MM.1S (cell line): Measurements from ENCODE around the gene COL21A1.

ENCODE experiments used
- DNase-seq: peaks from one replicate; pipeline ENCODE4 v3.0.0-alpha.2; 2015
- H2AFZ ChIP-seq: fragments of 300-600 bp; sonication (generic); 2 replicates; pipeline ENCODE4 v1.6.0; 2016; ENCODE audit warnings: antibody characterized with exemption, low read length
- H3F3A ChIP-seq: fragments of 300-600 bp; sonication (generic); 2 replicates; pipeline ENCODE4 v1.6.1; 2016; ENCODE audit warnings: mild to moderate bottlenecking, antibody characterized with exemption, low read length, moderate library complexity, mixed read lengths; ENCODE audit not compliant: insufficient read depth
- H3K27ac ChIP-seq: fragments of 300-600 bp; sonication (generic); 2 replicates; pipeline ENCODE4 v1.5.1; 2016; ENCODE audit warnings: mild to moderate bottlenecking, low read length
- H3K27me3 ChIP-seq: fragments of 300-600 bp; sonication (generic); replicated peaks from 2 replicates; pipeline ENCODE4 v1.6.0; 2016; ENCODE audit warnings: low read length; ENCODE audit not compliant: insufficient read depth
- H3K36me3 ChIP-seq: fragments of 300-600 bp; sonication (generic); replicated peaks from 2 replicates; pipeline ENCODE4 v1.6.1; 2016; ENCODE audit warnings: mild to moderate bottlenecking, low read length, mixed read lengths; ENCODE audit not compliant: insufficient read depth
- H3K4me1 ChIP-seq: fragments of 300-600 bp; sonication (generic); 2 replicates; pipeline ENCODE4 v1.6.1; 2016; ENCODE audit warnings: low read length, mixed read lengths
- H3K4me2 ChIP-seq: fragments of 300-600 bp; sonication (generic); 2 replicates; pipeline ENCODE4 v1.6.0; 2016; ENCODE audit warnings: low read depth, low read length
- H3K4me3 ChIP-seq: fragments of 300-600 bp; sonication (generic); 2 replicates; pipeline ENCODE4 v1.5.1; 2016; ENCODE audit warnings: low read length, mixed read lengths
- H3K79me2 ChIP-seq: fragments of 300-600 bp; sonication (generic); 2 replicates; pipeline ENCODE4 v1.6.1; 2016; ENCODE audit warnings: mixed run types, low read length, mixed read lengths
- H3K9ac ChIP-seq: fragments of 300-600 bp; sonication (generic); 2 replicates; pipeline ENCODE4 v1.6.1; 2016; ENCODE audit warnings: low read length, mixed read lengths
- H3K9me2 ChIP-seq: fragments of 300-600 bp; sonication (generic); replicated peaks from 2 replicates; pipeline ENCODE4 v1.6.1; 2016; ENCODE audit warnings: mild to moderate bottlenecking, low read length, mixed read lengths; ENCODE audit not compliant: insufficient read depth
- H3K9me3 ChIP-seq: fragments of 300-600 bp; sonication (generic); replicated peaks from 2 replicates; pipeline ENCODE4 v1.6.1; 2016; ENCODE audit warnings: mild to moderate bottlenecking, low read length, mixed read lengths; ENCODE audit not compliant: insufficient read depth
- H4K20me1 ChIP-seq: fragments of 300-600 bp; sonication (generic); 2 replicates; pipeline ENCODE4 v1.6.1; 2016; ENCODE audit warnings: mild to moderate bottlenecking, low read length, moderate library complexity, mixed read lengths; ENCODE audit not compliant: insufficient read depth
- EZH2 ChIP-seq: fragments of 300-600 bp; sonication (generic); optimal IDR thresholded peaks from 2 replicates; pipeline ENCODE3; 2017; ENCODE audit warnings: low read depth, mild to moderate bottlenecking, antibody characterized with exemption, low read length, mixed read lengths
- EZH2phosphoT487 ChIP-seq: fragments of 300-600 bp; sonication (generic); IDR thresholded peaks from 2 replicates; pipeline ENCODE4 v1.6.1; 2018; ENCODE audit warnings: antibody characterized with exemption, low read length
- TF ChIP-seq, protein P1 (sequence below): fragments of 300-600 bp; sonication (generic); IDR thresholded peaks from 2 replicates; pipeline ENCODE4 v1.5.1; 2016; ENCODE audit warnings: antibody characterized with exemption, low read length, mixed read lengths

Gene COL21A1

DNA sequence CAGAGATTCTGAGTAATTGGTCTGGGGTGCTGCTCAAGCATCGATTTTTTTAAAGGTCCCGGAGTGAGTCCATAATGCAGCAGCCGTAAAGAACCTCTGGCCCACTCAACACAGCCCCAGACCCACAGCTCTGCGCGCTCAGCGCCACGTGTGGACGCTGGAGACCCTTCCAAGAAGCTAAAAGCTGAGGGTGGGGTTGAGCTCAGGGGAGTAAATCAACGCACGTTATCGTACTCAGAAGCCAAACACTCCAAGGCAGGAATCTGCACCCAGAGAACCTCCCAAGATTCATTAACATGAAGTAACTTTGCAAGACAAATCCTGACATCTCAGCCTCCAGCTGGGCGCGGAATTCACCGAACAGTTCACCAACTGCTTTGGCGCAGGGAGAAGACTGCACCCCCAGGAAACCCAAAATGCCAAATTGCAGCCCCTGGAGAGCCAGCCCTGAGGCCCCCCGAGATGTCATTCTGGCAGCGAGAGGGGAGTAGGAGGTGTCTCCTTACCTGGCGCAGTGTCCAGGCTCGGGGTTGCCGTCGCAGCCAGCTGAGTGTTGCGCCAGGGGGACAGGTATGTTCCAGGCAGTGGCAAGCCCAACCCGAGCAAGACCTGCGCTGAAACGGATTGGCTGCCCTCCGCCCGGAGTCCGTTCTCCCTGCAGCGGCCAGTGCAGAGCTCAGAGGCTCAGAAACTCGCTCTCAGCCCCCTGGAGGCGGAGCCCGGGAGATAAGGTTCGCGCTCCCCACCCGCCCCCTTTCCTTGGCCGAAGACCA, at the start of gene COL21A1:
TSS of gene COL21A1 (minus strand) at position 700 of the 773 bp plus-strand sequence. CDS start 64,962 bp downstream, outside the sequence.
- Histone ChIP-seq H4K20me1 (no peaks in the 10 kb centered on the region), H2AFZ (no peak within 1 kb of the TSS), H3K4me1 (no peaks in the 10 kb centered on the region), H3K9ac (no peak within 1 kb of the TSS), H3K9me3 (no peaks in the 10 kb centered on the region), H3K9me2 (no peaks in the 10 kb centered on the region), H3K4me2 (no peak within 1 kb of the TSS), H3F3A (no peaks in the 10 kb centered on the region), H3K36me3 (no peaks in the 10 kb centered on the region), H3K27ac (no peak within 1 kb of the TSS), H3K4me3 (no peak within 1 kb of the TSS), H3K27me3 (no peaks in the 10 kb centered on the region), H3K79me2 (no peaks in the 10 kb centered on the region)
- TF ChIP-seq, protein P1, sequence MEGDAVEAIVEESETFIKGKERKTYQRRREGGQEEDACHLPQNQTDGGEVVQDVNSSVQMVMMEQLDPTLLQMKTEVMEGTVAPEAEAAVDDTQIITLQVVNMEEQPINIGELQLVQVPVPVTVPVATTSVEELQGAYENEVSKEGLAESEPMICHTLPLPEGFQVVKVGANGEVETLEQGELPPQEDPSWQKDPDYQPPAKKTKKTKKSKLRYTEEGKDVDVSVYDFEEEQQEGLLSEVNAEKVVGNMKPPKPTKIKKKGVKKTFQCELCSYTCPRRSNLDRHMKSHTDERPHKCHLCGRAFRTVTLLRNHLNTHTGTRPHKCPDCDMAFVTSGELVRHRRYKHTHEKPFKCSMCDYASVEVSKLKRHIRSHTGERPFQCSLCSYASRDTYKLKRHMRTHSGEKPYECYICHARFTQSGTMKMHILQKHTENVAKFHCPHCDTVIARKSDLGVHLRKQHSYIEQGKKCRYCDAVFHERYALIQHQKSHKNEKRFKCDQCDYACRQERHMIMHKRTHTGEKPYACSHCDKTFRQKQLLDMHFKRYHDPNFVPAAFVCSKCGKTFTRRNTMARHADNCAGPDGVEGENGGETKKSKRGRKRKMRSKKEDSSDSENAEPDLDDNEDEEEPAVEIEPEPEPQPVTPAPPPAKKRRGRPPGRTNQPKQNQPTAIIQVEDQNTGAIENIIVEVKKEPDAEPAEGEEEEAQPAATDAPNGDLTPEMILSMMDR: no peak
- no peak for TF ChIP-seq EZH2
- no peak for DNase-seq

GRCh38 chr6:56293781-56294180, 46.4 kb upstream of the COL21A1 start:
- no peak for DNase-seq
- Histone ChIP-seq H3K9ac (no peak overlapping the region), H3F3A (no peaks in the 10 kb centered on the region), H2AFZ (no peak overlapping the region), H3K27ac (no peak overlapping the region), H3K9me2 (no peaks in the 10 kb centered on the region), H3K4me3 (no peak overlapping the region), H3K36me3 (no peaks in the 10 kb centered on the region), H3K4me2 (no peak overlapping the region), H3K4me1 (no peaks in the 10 kb centered on the region), H3K9me3 (no peaks in the 10 kb centered on the region), H4K20me1 (no peaks in the 10 kb centered on the region), H3K79me2 (no peaks in the 10 kb centered on the region), H3K27me3 (no peaks in the 10 kb centered on the region)
- TF ChIP-seq, protein P1: no peak
- TF ChIP-seq EZH2phosphoT487: no peak
- TF ChIP-seq EZH2: no peak

- no peaks in the 10 kb centered on the region for H3K9me3 ChIP-seq
- H3K27me3 ChIP-seq: no peaks in the 10 kb centered on the region
- no peaks in the 10 kb centered on the region for H3K4me1 ChIP-seq
- H3K9me2 ChIP-seq: no peaks in the 10 kb centered on the region
- H3K27ac ChIP-seq: no peak overlapping the region
- H3K79me2 ChIP-seq: no peaks in the 10 kb centered on the region
- no peak overlapping the region for H3K4me3 ChIP-seq
- no peak overlapping the region for H2AFZ ChIP-seq
- TF ChIP-seq EZH2phosphoT487: no peak
- TF ChIP-seq, protein P1: peak; percentile 48
- H4K20me1 ChIP-seq: no peaks in the 10 kb centered on the region
- no peak overlapping the region for H3K9ac ChIP-seq
- peak; percentile 30 for DNase-seq
- no peaks in the 10 kb centered on the region for H3F3A ChIP-seq
- H3K4me2 ChIP-seq: no peak overlapping the region
- no peaks in the 10 kb centered on the region for H3K36me3 ChIP-seq
These were observed 45.3 kb upstream of the COL21A1 start for GRCh38 chr6:56292505-56293181.
